WERI-Rb-1 (cell line): ENCODE data around the gene CCRL2.

ENCODE experiments used
- DNase-seq: peaks from one replicate; pipeline ENCODE4 v3.0.0-alpha.2; 2020
- H3K27ac ChIP-seq: fragments of 250-450 bp; sonication (Bioruptor Pico); 2 replicates; pipeline ENCODE4 v1.5.1; 2020; ENCODE audit warnings: mild to moderate bottlenecking, moderate library complexity
- H3K27me3 ChIP-seq: fragments of 250-450 bp; sonication (Bioruptor Pico); 2 replicates; pipeline ENCODE4 v1.5.1; 2021; ENCODE audit warnings: mild to moderate bottlenecking, low read depth, moderate library complexity; ENCODE audit not compliant: insufficient read depth, severe bottlenecking
- H3K36me3 ChIP-seq: fragments of 250-450 bp; sonication (Bioruptor Pico); 2 replicates; pipeline ENCODE4 v1.5.1; 2020; ENCODE audit warnings: mild to moderate bottlenecking, moderate library complexity
- H3K4me3 ChIP-seq: 2 replicates; pipeline ENCODE4 v1.5.1; 2011; ENCODE audit warnings: low read depth, mild to moderate bottlenecking, control low read depth, low read length
- H3K9me3 ChIP-seq: fragments of 250-450 bp; sonication (Bioruptor Pico); 2 replicates; pipeline ENCODE4 v1.5.1; 2021; ENCODE audit warnings: mild to moderate bottlenecking, moderate library complexity; ENCODE audit not compliant: severe bottlenecking
- CTCF ChIP-seq: IDR thresholded peaks from 2 replicates; pipeline ENCODE4 v1.5.1; 2011; ENCODE audit warnings: low read depth, mild to moderate bottlenecking, control low read depth, inconsistent platforms, low read length

CCRL2 gene

GRCh38 chr3:46395210-46395661 is 11.8 kb upstream of the CCRL2 start:
- no peak for DNase-seq
- TF ChIP-seq CTCF, result no peak
- no peak overlapping the region for H3K27ac ChIP-seq
- no peaks in the 10 kb centered on the region for H3K9me3 ChIP-seq
- no peaks in the 10 kb centered on the region for H3K36me3 ChIP-seq
- H3K27me3 ChIP-seq, result peaks cover 77% of the 10 kb centered on the region
- H3K4me3 ChIP-seq, result no peak overlapping the region

- TF ChIP-seq CTCF, result no peak
- Histone ChIP-seq H3K36me3 (no peaks in the 10 kb centered on the region), H3K4me3 (no peak overlapping the region), H3K27me3 (peaks cover 79% of the 10 kb centered on the region), H3K27ac (no peak overlapping the region), H3K9me3 (no peaks in the 10 kb centered on the region)
- DNase-seq, result no peak
Measured at GRCh38 chr3:46395766-46396530, 11.1 kb upstream of the CCRL2 start.

GRCh38 chr3:46397111-46397510 is 9.9 kb upstream of the CCRL2 start:
- H3K27ac ChIP-seq, result no peak overlapping the region
- no peaks in the 10 kb centered on the region for H3K36me3 ChIP-seq
- H3K9me3 ChIP-seq, result no peaks in the 10 kb centered on the region
- H3K27me3 ChIP-seq, result peaks cover 80% of the 10 kb centered on the region
- no peak for DNase-seq
- TF ChIP-seq CTCF, result no peak
- no peak overlapping the region for H3K4me3 ChIP-seq

GRCh38 chr3:46398186-46398955 is 8.7 kb upstream of the CCRL2 start:
- Histone ChIP-seq H3K27me3 (peaks cover 79% of the 10 kb centered on the region), H3K27ac (no peak overlapping the region), H3K9me3 (no peaks in the 10 kb centered on the region), H3K36me3 (no peaks in the 10 kb centered on the region), H3K4me3 (no peak overlapping the region)
- TF ChIP-seq CTCF, result no peak
- DNase-seq, result no peak

GRCh38 chr3:46399098-46399497 is 8.0 kb upstream of the CCRL2 start:
- no peak overlapping the region for H3K4me3 ChIP-seq
- peaks cover 78% of the 10 kb centered on the region for H3K27me3 ChIP-seq
- H3K9me3 ChIP-seq, result no peaks in the 10 kb centered on the region
- no peak overlapping the region for H3K27ac ChIP-seq
- DNase-seq, result no peak
- TF ChIP-seq CTCF, result no peak
- H3K36me3 ChIP-seq, result no peaks in the 10 kb centered on the region
